RWPE2 (cell line): ENCODE results near the gene SMAD9.

ENCODE experiments used
- ATAC-seq: fragments of 200-7000 bp; cut with Tn5 transposase; 3 replicates; pipeline ENCODE4 v1.9.1; 2021; ENCODE audit warnings: low read depth
- DNase-seq: peaks from one replicate; pipeline ENCODE4 v3.0.0-alpha.2; 2020; ENCODE audit warnings: low spot score
- H3K27ac ChIP-seq: fragments of 450-650 bp; 2 replicates; pipeline ENCODE4 v1.5.1; 2017; ENCODE audit warnings: mild to moderate bottlenecking; ENCODE audit not compliant: poor library complexity, severe bottlenecking
- H3K27me3 ChIP-seq: fragments of 250-450 bp; sonication (Bioruptor Pico); 2 replicates; pipeline ENCODE4 v1.5.1; 2021; ENCODE audit warnings: mild to moderate bottlenecking, moderate library complexity; ENCODE audit not compliant: insufficient read depth, poor library complexity, severe bottlenecking
- H3K36me3 ChIP-seq: fragments of 250-450 bp; sonication (Bioruptor Pico); 2 replicates; pipeline ENCODE4 v1.5.1; 2020; ENCODE audit warnings: low read depth, mild to moderate bottlenecking, moderate library complexity
- H3K4me1 ChIP-seq: fragments of 250-450 bp; sonication (Bioruptor Pico); 2 replicates; pipeline ENCODE4 v1.5.1; 2021; ENCODE audit warnings: mild to moderate bottlenecking, moderate library complexity; ENCODE audit not compliant: insufficient read depth, poor library complexity, severe bottlenecking
- H3K4me3 ChIP-seq: fragments of 250-450 bp; sonication (Bioruptor Pico); 2 replicates; pipeline ENCODE4 v1.5.1; 2021; ENCODE audit warnings: mild to moderate bottlenecking, moderate library complexity; ENCODE audit not compliant: severe bottlenecking
- H3K9me3 ChIP-seq: fragments of 250-450 bp; sonication (Bioruptor Pico); 2 replicates; pipeline ENCODE4 v1.5.1; 2021; ENCODE audit warnings: mild to moderate bottlenecking, moderate library complexity; ENCODE audit not compliant: severe bottlenecking
- TF ChIP-seq, protein P1 (sequence below): fragments of 450-650 bp; IDR thresholded peaks from one replicate; pipeline ENCODE4 v1.5.1; 2017; ENCODE audit warnings: mild to moderate bottlenecking, moderate library complexity; ENCODE audit not compliant: poor library complexity, severe bottlenecking

Gene SMAD9

DNA sequence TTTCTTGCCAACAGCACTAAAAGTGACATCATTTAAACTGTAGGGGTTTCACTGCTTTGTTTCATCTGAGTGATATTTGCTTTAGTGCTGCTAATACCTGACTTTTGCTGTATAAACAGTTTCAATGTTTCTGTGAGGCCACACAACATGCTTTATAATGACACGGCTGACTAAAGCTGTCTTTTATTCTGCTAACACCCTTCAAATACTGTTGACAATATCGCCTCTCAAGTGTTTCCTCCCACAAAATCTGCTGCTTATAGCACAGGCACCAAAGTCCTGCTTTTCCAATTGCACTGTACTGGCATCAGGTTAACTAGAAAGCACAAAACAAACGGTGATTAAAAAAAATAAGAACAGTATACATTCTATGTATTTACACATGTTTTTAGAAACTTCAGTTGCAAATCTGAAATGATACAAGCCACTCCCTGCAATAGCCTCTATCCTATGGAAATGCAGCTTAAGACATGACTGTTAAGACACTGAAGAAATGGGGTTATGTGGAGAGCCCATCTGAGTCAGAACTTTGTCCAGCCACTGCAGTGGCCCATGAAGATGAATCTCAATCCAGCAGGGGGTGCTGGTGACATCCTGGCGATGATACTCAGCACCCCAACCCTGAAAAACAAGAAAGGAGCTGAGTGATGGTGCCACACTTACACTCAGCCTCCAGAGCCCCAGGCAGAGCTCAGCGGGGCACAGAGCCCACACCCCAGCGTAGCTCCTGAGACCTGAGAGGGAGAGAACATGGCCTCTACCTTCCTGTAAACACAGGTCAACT is 71.6 kb downstream of the SMAD9 start:
- no peaks in the 10 kb centered on the region for H3K36me3 ChIP-seq
- H3K27ac ChIP-seq: no peak overlapping the region
- no peaks in the 10 kb centered on the region for H3K4me1 ChIP-seq
- DNase-seq: no peak
- H3K4me3 ChIP-seq: no peak overlapping the region
- TF ChIP-seq, protein P1, sequence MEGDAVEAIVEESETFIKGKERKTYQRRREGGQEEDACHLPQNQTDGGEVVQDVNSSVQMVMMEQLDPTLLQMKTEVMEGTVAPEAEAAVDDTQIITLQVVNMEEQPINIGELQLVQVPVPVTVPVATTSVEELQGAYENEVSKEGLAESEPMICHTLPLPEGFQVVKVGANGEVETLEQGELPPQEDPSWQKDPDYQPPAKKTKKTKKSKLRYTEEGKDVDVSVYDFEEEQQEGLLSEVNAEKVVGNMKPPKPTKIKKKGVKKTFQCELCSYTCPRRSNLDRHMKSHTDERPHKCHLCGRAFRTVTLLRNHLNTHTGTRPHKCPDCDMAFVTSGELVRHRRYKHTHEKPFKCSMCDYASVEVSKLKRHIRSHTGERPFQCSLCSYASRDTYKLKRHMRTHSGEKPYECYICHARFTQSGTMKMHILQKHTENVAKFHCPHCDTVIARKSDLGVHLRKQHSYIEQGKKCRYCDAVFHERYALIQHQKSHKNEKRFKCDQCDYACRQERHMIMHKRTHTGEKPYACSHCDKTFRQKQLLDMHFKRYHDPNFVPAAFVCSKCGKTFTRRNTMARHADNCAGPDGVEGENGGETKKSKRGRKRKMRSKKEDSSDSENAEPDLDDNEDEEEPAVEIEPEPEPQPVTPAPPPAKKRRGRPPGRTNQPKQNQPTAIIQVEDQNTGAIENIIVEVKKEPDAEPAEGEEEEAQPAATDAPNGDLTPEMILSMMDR: no peak
- no peaks in the 10 kb centered on the region for H3K9me3 ChIP-seq
- no peaks in the 10 kb centered on the region for H3K27me3 ChIP-seq
- ATAC-seq: no peak

DNA sequence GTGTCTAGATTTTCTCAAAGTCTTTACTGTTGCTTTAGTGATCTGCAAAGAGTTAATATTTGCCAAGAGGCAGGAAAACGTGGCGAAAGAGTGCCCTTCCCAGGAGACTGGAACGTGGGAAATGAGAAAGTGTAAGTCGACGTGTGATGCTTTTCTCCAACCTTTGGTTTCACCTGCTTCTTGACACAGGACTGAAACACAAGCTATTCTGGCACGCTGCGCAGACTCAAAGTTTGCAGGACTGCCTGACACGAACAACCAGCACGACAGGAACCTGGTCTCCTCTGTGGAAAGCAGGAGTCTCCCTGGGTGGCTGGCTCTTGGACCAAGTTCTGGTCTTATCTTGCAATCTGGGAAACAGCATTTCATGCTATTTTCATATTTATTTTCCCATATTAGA is 72.4 kb downstream of the SMAD9 start:
- Histone ChIP-seq H3K9me3 (no peaks in the 10 kb centered on the region), H3K4me3 (no peak overlapping the region), H3K36me3 (no peaks in the 10 kb centered on the region), H3K27me3 (no peaks in the 10 kb centered on the region), H3K27ac (no peak overlapping the region), H3K4me1 (no peaks in the 10 kb centered on the region)
- TF ChIP-seq, protein P1: no peak
- DNase-seq (no peak), ATAC-seq (no peak)

DNA sequence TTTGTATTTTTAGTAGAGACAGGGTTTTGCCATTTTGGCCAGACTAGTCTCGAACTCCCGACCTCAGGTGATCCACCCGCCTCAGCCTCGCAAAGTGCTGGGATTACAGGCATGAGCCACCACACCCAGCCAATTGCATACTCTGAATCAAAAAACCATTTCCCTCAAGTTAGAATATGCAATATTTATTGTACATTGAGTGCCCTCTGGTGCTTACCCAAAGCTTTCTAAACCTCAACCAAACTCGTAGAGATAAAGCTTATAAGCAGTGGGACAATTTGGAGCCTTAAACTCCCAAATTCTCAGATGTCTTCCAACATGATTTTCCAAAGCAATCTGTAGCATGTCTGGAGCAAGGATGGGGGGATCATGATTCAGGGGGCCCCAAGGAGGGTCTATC is 78.6 kb downstream of the SMAD9 start:
- Histone ChIP-seq H3K4me1 (no peaks in the 10 kb centered on the region), H3K27ac (no peak overlapping the region)
- no peak for DNase-seq

DNA sequence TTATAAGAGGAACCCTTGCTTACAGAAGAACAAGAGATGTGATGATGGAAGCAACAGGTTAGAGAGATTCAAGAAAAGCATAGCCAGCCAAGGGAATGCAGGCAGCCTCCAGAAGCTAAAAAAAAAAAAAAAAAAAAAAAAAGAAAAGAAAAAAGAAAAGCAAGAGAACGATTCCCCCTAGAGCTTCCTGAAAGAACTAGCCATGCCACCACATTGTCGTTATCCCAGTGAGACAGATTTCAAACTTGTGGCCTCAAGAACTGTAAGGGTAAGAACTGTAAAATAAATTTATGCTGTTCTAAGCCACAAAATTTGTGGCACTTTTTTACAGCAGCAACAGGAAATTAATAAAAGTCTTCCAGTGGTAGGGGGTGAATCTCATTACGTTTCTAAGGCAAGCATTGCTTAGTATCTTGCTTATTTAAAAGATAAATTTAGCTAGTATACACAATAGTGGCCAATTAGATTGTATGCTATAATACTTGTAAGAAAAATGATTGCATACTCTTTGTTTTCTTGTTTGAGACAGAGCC is 79.3 kb downstream of the SMAD9 start:
- TF ChIP-seq, protein P1: no peak
- Histone ChIP-seq H3K36me3 (no peaks in the 10 kb centered on the region), H3K27ac (no peak overlapping the region), H3K27me3 (no peaks in the 10 kb centered on the region), H3K9me3 (no peaks in the 10 kb centered on the region), H3K4me1 (no peaks in the 10 kb centered on the region), H3K4me3 (no peak overlapping the region)
- ATAC-seq (no peak), DNase-seq (no peak)

More for the DNA sequence above, 78.6 kb downstream of the SMAD9 start:
- no peak for ATAC-seq
- Histone ChIP-seq H3K9me3 (no peaks in the 10 kb centered on the region), H3K36me3 (no peaks in the 10 kb centered on the region), H3K4me3 (no peak overlapping the region), H3K27me3 (no peaks in the 10 kb centered on the region)
- TF ChIP-seq, protein P1: no peak

DNA sequence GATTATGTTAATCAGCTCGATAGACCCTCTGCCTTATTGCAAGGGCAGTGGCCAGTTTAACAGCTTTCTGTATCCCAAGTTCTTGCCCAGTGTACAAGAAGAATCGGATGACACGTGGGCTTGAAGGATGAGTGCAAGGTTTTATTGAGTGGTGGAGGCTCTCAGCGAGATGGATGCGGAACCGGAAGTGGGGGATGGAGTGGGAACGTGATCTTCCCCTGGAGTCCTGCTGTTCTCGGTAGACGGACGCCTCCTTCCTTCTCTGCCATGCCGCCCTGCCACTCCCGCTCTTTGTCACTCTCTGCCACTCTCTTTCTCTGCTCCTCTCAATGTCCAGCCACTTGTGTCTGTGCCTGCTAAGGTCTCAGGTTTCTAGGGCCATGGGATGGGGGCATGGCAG is 80.1 kb downstream of the SMAD9 start:
- no peaks in the 10 kb centered on the region for H3K27me3 ChIP-seq
- TF ChIP-seq, protein P1: no peak
- no peak for ATAC-seq
- no peaks in the 10 kb centered on the region for H3K36me3 ChIP-seq
- H3K9me3 ChIP-seq: no peaks in the 10 kb centered on the region
- H3K27ac ChIP-seq: no peak overlapping the region
- no peaks in the 10 kb centered on the region for H3K4me1 ChIP-seq
- no peak for DNase-seq
- no peak overlapping the region for H3K4me3 ChIP-seq
